ELF-1 (cell line): Measurements from ENCODE around the gene TIE1.

Experiments used
- DNase-seq: peaks from one replicate; pipeline ENCODE4 v3.0.0-alpha.2; 2016; ENCODE audit warnings: low read depth, low spot score

The TIE1 gene

GRCh38 chr1:43293896-43294760 lies 6.7 kb upstream of the TIE1 start:
- no peak for DNase-seq

- no peak for DNase-seq
Measured at GRCh38 chr1:43294761-43295160, 6.0 kb upstream of the TIE1 start.

- no peak for DNase-seq
Measured at GRCh38 chr1:43296207-43296606, 4.6 kb upstream of the TIE1 start.

- DNase-seq = no peak
Measured at GRCh38 chr1:43298055-43298454, 2.7 kb upstream of the TIE1 start.

- DNase-seq = no peak
Measured at GRCh38 chr1:43299101-43299500, 1.7 kb upstream of the TIE1 start.

GRCh38 chr1:43302201-43302600 lies 1.4 kb downstream of the TIE1 start:
- DNase-seq = no peak

GRCh38 chr1:43302721-43303470 lies 2.1 kb downstream of the TIE1 start:
- no peak for DNase-seq

- DNase-seq = no peak
Measured at GRCh38 chr1:43303471-43304313, 2.9 kb downstream of the TIE1 start.

GRCh38 chr1:43304314-43304681 lies 3.5 kb downstream of the TIE1 start:
- no peak for DNase-seq

- no peak for DNase-seq
Measured at GRCh38 chr1:43304771-43305300, 4.1 kb downstream of the TIE1 start.

GRCh38 chr1:43305461-43305860 lies 4.7 kb downstream of the TIE1 start:
- no peak for DNase-seq

- DNase-seq = no peak
Measured at GRCh38 chr1:43305926-43306687, 5.3 kb downstream of the TIE1 start.

GRCh38 chr1:43306688-43307457 lies 6.1 kb downstream of the TIE1 start:
- DNase-seq = no peak

- DNase-seq = no peak
Measured at GRCh38 chr1:43307458-43308158, 6.8 kb downstream of the TIE1 start.

GRCh38 chr1:43308635-43309404 lies 8.0 kb downstream of the TIE1 start:
- DNase-seq = no peak

- no peak for DNase-seq
Measured at GRCh38 chr1:43309405-43310025, 8.7 kb downstream of the TIE1 start.

GRCh38 chr1:43311521-43311920 lies 10.7 kb downstream of the TIE1 start:
- DNase-seq = no peak

GRCh38 chr1:43312212-43312623 lies 11.4 kb downstream of the TIE1 start:
- DNase-seq = no peak
